Spleen (tissue), 7 donors: Measurements from ENCODE around the gene PRDM16.

Experiments used
- POLR2A ChIP-seq, 3 donors: fragments of 450-650 bp; IDR thresholded peaks; one replicate each; pipeline ENCODE4 v1.5.1; 2017; ENCODE audit warnings: antibody characterized with exemption in 3 of 3, mild to moderate bottlenecking in 1 of 3
- POLR2AphosphoS5 ChIP-seq, 3 donors: sonication (generic); formaldehyde crosslinking; IDR thresholded peaks; one replicate each; pipeline ENCODE4 v1.5.1; 2017; ENCODE audit warnings: antibody characterized with exemption in 3 of 3
- TF ChIP-seq, protein P1 (sequence below), 11 experiments: fragments of 200-600 bp in 7 of 11; fragments of 450-650 bp in 4 of 11; sonication (generic) in 4 of 11; IDR thresholded peaks in 8 of 11; conservative IDR thresholded peaks in 3 of 11; 1 replicate in 7 of 11; 2 replicates in 4 of 11; pipeline versions ENCODE4 v1.4.0 to v1.8.0; 2016 to 2021; ENCODE audit warnings: antibody characterized with exemption in 11 of 11, inconsistent platforms in 4 of 11, mild to moderate bottlenecking in 1 of 11
- donor health status: DM: no; HTN: no; CAD: no; lungs with moderate emphysema.
- donor health status: DM: no; HTN: no; CAD: no.
- donor health status: DM: no; HTN: no; CAD: no.

- TF ChIP-seq, protein P1, sequence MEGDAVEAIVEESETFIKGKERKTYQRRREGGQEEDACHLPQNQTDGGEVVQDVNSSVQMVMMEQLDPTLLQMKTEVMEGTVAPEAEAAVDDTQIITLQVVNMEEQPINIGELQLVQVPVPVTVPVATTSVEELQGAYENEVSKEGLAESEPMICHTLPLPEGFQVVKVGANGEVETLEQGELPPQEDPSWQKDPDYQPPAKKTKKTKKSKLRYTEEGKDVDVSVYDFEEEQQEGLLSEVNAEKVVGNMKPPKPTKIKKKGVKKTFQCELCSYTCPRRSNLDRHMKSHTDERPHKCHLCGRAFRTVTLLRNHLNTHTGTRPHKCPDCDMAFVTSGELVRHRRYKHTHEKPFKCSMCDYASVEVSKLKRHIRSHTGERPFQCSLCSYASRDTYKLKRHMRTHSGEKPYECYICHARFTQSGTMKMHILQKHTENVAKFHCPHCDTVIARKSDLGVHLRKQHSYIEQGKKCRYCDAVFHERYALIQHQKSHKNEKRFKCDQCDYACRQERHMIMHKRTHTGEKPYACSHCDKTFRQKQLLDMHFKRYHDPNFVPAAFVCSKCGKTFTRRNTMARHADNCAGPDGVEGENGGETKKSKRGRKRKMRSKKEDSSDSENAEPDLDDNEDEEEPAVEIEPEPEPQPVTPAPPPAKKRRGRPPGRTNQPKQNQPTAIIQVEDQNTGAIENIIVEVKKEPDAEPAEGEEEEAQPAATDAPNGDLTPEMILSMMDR (IDR thresholded peaks at IDR 0.05 in 8 of 11, conservative IDR thresholded peaks at IDR 0.05 in 3 of 11): no peak
- no peak for TF ChIP-seq POLR2A (IDR thresholded peaks at IDR 0.05)
- no peak for TF ChIP-seq POLR2AphosphoS5 (IDR thresholded peaks at IDR 0.05)
Measured at GRCh38 chr1:3465091-3465934, 396.3 kb downstream of the PRDM16 start.
